Measurements from ENCODE around the gene NEO1.
A peak's percentile ranks its signal among the peaks of the same experiment; 100 is the strongest.
"Not testable (repeated sequence)": the region's sequence is repeated elsewhere in the genome, so short reads cannot be mapped to it uniquely, and the experiment has no call there.

NEO1 gene

GRCh38 chr15:73142802-73143762 is 90.8 kb downstream of the NEO1 start:
- DNase-seq: no peak

- no peak for DNase-seq
Measured at GRCh38 chr15:73143763-73144155, 91.5 kb downstream of the NEO1 start.

- DNase-seq: no peak
Measured at GRCh38 chr15:73146419-73146818, 94.2 kb downstream of the NEO1 start.

- no peak for DNase-seq
Measured at GRCh38 chr15:73150831-73151230, 98.6 kb downstream of the NEO1 start.

GRCh38 chr15:73153024-73153423 is 100.8 kb downstream of the NEO1 start:
- no peak for DNase-seq

- no peak for DNase-seq
Measured at GRCh38 chr15:73153447-73153846, 101.2 kb downstream of the NEO1 start.

GRCh38 chr15:73156431-73157191 is 104.3 kb downstream of the NEO1 start:
- DNase-seq: peak; percentile 5

- DNase-seq: no peak
Measured at GRCh38 chr15:73161546-73161945, 109.3 kb downstream of the NEO1 start.

GRCh38 chr15:73165435-73165834 is 113.2 kb downstream of the NEO1 start:
- no peak for DNase-seq

GRCh38 chr15:73165844-73166243 is 113.6 kb downstream of the NEO1 start:
- DNase-seq: peak; percentile 46

GRCh38 chr15:73166711-73167110 is 114.4 kb downstream of the NEO1 start:
- DNase-seq: not testable (repeated sequence)

GRCh38 chr15:73168487-73168886 is 116.2 kb downstream of the NEO1 start:
- no peak for DNase-seq

- DNase-seq: no peak
Measured at GRCh38 chr15:73171711-73172110, 119.4 kb downstream of the NEO1 start.

GRCh38 chr15:73172508-73172907 is 120.2 kb downstream of the NEO1 start:
- no peak for DNase-seq

GRCh38 chr15:73174171-73174570 is 121.9 kb downstream of the NEO1 start:
- no peak for DNase-seq

- no peak for DNase-seq
Measured at GRCh38 chr15:73175382-73175781, 123.1 kb downstream of the NEO1 start.

GRCh38 chr15:73176598-73176997 is 124.3 kb downstream of the NEO1 start:
- DNase-seq: no peak

- DNase-seq: no peak
Measured at GRCh38 chr15:73183071-73183470, 130.8 kb downstream of the NEO1 start.

- peak; percentile 80 for DNase-seq
Measured at GRCh38 chr15:73190189-73190601, 137.9 kb downstream of the NEO1 start.

- DNase-seq: no peak
Measured at GRCh38 chr15:73195166-73195565, 142.9 kb downstream of the NEO1 start.

GRCh38 chr15:73196113-73196512 is 143.8 kb downstream of the NEO1 start:
- DNase-seq: peak; percentile 86

- no peak for DNase-seq
Measured at GRCh38 chr15:73200339-73200738, 148.1 kb downstream of the NEO1 start.

- no peak for DNase-seq
Measured at GRCh38 chr15:73210630-73211029, 158.4 kb downstream of the NEO1 start.

- no peak for DNase-seq
Measured at GRCh38 chr15:73212424-73212823, 160.2 kb downstream of the NEO1 start.
